GM21528 (cell line): ENCODE data around the gene PVRIG.
"Not testable (repeated sequence)": the region's sequence is repeated elsewhere in the genome, so short reads cannot be mapped to it uniquely, and the experiment has no call there.

Source experiments
- ATAC-seq: cut with Tn5 transposase; IDR thresholded peaks from one replicate; pipeline ENCODE4 v1.9.1; 2021; ENCODE audit warnings: mild to moderate bottlenecking, moderate library complexity; ENCODE audit not compliant: unreplicated experiment, low FRiP score

PVRIG gene

GRCh38 chr7:100270046-100270918, 50.5 kb downstream of the PVRIG start:
- not testable (repeated sequence) for ATAC-seq
